Peyer's patch (tissue), 4 donors: ENCODE data around the gene ZFP64.

Source experiments
- CTCF ChIP-seq, 6 experiments: fragments of 450-650 bp in 4 of 6; fragments of 200-600 bp in 2 of 6; sonication (generic) in 1 of 6; IDR thresholded peaks; one replicate each; pipeline ENCODE4 v1.5.1; 2017 to 2019; ENCODE audit warnings: antibody characterized with exemption in 6 of 6, mild to moderate bottlenecking in 3 of 6, moderate library complexity in 1 of 6
- POLR2A ChIP-seq, 2 donors: fragments of 450-650 bp; IDR thresholded peaks; one replicate each; pipeline ENCODE4 v1.5.1; 2017; ENCODE audit warnings: antibody characterized with exemption in 2 of 2, mild to moderate bottlenecking in 2 of 2, moderate library complexity in 2 of 2

DNA sequence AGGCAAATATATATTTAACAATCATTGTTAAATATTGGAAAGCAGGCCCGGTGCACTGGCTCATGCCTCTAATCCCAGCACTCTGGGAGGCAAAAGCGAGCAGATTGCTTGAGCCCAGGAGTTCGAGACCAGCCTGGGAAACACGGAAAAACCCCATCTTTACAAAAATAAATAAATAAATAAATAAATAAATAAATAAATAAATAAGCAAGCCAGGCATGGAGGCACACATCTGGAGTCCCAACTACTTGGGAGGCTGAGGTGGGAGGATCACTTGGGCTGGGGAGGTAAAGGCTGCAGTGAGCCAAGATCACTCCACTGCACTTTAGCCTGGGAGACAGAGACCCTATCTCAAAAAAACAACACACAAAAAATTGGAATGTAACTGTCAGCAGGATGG lies 53.7 kb downstream of the ZFP64 start:
- no peak for TF ChIP-seq CTCF (IDR thresholded peaks at IDR 0.05)
- TF ChIP-seq POLR2A (IDR thresholded peaks at IDR 0.05) = no peak
